T-cell (primary cell): Measurements from ENCODE around the gene CYP26A1. TPM values are rescaled to one million over a fixed set of nuclear protein-coding genes. Genes with fewer than 3 reads are reported as not detected.

ENCODE experiments used
- ATAC-seq, 4 experiments: fragments of 200-7000 bp in 3 of 4; fragments of 150-1000 bp in 1 of 4; cut with Tn5 transposase; replicated peaks in 1 of 4; 1 replicate in 3 of 4; 2 replicates in 1 of 4; pipeline ENCODE4 v1.10.0; 2021; ENCODE audit warnings: moderate library complexity in 3 of 4, mild to moderate bottlenecking in 2 of 4, moderate number of reproducible peaks in 1 of 4
- CTCF ChIA-PET, 2 donors: fragments of 300-600 bp; sonication (Branson Sonifier 250); formaldehyde crosslinking; loops; one replicate each; lab custom pipeline; 2022; ENCODE audit warnings: antibody characterized with exemption in 2 of 2; lab: Charles Lee
- POLR2A ChIA-PET, 2 donors: fragments of 300-600 bp; sonication (Branson Sonifier 250); formaldehyde crosslinking; loops; one replicate each; lab custom pipeline; 2022; ENCODE audit warnings: antibody characterized with exemption in 2 of 2; lab: Charles Lee
- DNase-seq, 35 experiments: peaks; one replicate each; pipeline versions ENCODE4 v3.0.0 to v3.0.0-alpha.2; 2013 to 2023
- H3K27ac ChIP-seq: one replicate; pipeline ENCODE4 v1.5.1; 2013; ENCODE audit warnings: low read length
- H3K27me3 ChIP-seq, 2 experiments: replicated peaks in 1 of 2; 1 replicate in 1 of 2; 2 replicates in 1 of 2; pipeline versions ENCODE4 v1.6.1 to v1.7.0; 2013; ENCODE audit warnings: low read length in 1 of 2, mixed read lengths in 1 of 2; ENCODE audit not compliant: control insufficient read depth in 2 of 2, insufficient read depth in 2 of 2; ENCODE audit errors: extremely low read depth in 1 of 2
- H3K36me3 ChIP-seq, 2 donors: 1 replicate in 1 of 2; 2 replicates in 1 of 2; pipeline versions ENCODE4 v1.6.1 to v1.7.0; 2013; ENCODE audit warnings: low read length in 1 of 2; ENCODE audit not compliant: control insufficient read depth in 2 of 2, insufficient read depth in 1 of 2; ENCODE audit errors: extremely low read depth in 1 of 2
- H3K4me1 ChIP-seq, 2 experiments: 1 replicate in 1 of 2; 2 replicates in 1 of 2; pipeline versions ENCODE4 v1.6.1 to v1.7.0; 2013; ENCODE audit warnings: low read length in 2 of 2, mixed read lengths in 1 of 2; ENCODE audit not compliant: insufficient read depth in 2 of 2, control insufficient read depth in 1 of 2; ENCODE audit errors: extremely low read depth in 1 of 2
- H3K4me3 ChIP-seq, 2 donors: 1 replicate in 1 of 2; 2 replicates in 1 of 2; pipeline versions ENCODE4 v1.5.1 to v1.7.0; 2013; ENCODE audit warnings: mild to moderate bottlenecking in 2 of 2, low read length in 1 of 2, moderate library complexity in 1 of 2; ENCODE audit not compliant: control insufficient read depth in 1 of 2; ENCODE audit errors: extremely low read depth in 1 of 2
- H3K9me3 ChIP-seq: 2 replicates; pipeline ENCODE4 v1.7.0; 2013
- H3K27ac Mint-ChIP-seq, 2 donors: one replicate each; pipeline ENCODE4 v1.8.0; 2020 to 2021; ENCODE audit warnings: mild to moderate bottlenecking in 2 of 2, mixed read lengths in 2 of 2
- H3K27me3 Mint-ChIP-seq, 2 donors: one replicate each; pipeline ENCODE4 v1.8.0; 2021 to 2022; ENCODE audit warnings: mixed read lengths in 2 of 2
- H3K36me3 Mint-ChIP-seq: one replicate; pipeline ENCODE4 v1.8.0; 2021; ENCODE audit warnings: mixed read lengths
- H3K4me1 Mint-ChIP-seq, 3 donors: one replicate each; pipeline ENCODE4 v1.8.0; 2020 to 2022; ENCODE audit warnings: mixed read lengths in 3 of 3, mild to moderate bottlenecking in 1 of 3
- H3K4me3 Mint-ChIP-seq, 3 donors: one replicate each; pipeline ENCODE4 v1.8.0; 2020 to 2022; ENCODE audit warnings: mild to moderate bottlenecking in 3 of 3, mixed read lengths in 3 of 3, moderate library complexity in 3 of 3
- H3K9me3 Mint-ChIP-seq, 3 donors: one replicate each; pipeline ENCODE4 v1.8.0; 2020 to 2022; ENCODE audit warnings: mixed read lengths in 3 of 3
- WGBS: methylation state at CpG from one replicate; pipeline ENCODE4 v1.1.5; 2013; ENCODE audit warnings: missing lambda C conversion rate; ENCODE audit not compliant: insufficient coverage; 5-methylcytosine and 5-hydroxymethylcytosine counted together
- total RNA-seq, 35 experiments: library from RNA in 6 of 35; stranded (reverse) in 6 of 35; fragments of 120-200 nt in 1 of 35; gene quantifications; one replicate each; pipeline versions ENCODE4 v1.2.1 to v1.2.4 and lab custom pipeline; 2013 to 2026

Gene CYP26A1
- total RNA-seq, 5 donors from 2014 or later (not counting 1 experiment from before 2014, with no cell fraction given): not detected

- Histone ChIP-seq H3K36me3 (no peaks in the 10 kb centered on the region), H3K27ac (no peak overlapping the region), H3K4me3 (no peak overlapping the region), H3K9me3 (no peaks in the 10 kb centered on the region), H3K27me3 (peaks cover 24 to 79% of the 10 kb centered on the region in 2 experiments), H3K4me1 (peaks cover 0 to 43% of the 10 kb centered on the region in 2 experiments)
- Mint-ChIP-seq H3K27me3 (peaks cover 59 to 80% of the 10 kb centered on the region in 2 donors), H3K4me1 (peaks cover 28 to 48% (median 46%) of the 10 kb centered on the region in 3 donors), H3K27ac (no peak overlapping the region), H3K4me3 (peak overlapping the region; percentile 35 to 74 (median 49)), H3K9me3 (no peaks in the 10 kb centered on the region), H3K36me3 (no peaks in the 10 kb centered on the region)
- DNase-seq: no peak
- POLR2A ChIA-PET: no interaction called here
- ATAC-seq: no peak
- CTCF ChIA-PET: interaction anchor here in 1 of 2 donors (0.6 kb wide), 1 partner anchor 105 kb away, joined by 3 read pairs; no protein-coding TSS in a partner anchor
- 3% methylated on average over 19 of the region's 27 CpGs for WGBS
These were observed 1.4 kb upstream of the CYP26A1 start for GRCh38 chr10:93072225-93072712.

GRCh38 chr10:93072713-93073538 is 767 bp upstream of the CYP26A1 start:
- Histone ChIP-seq H3K36me3 (no peaks in the 10 kb centered on the region), H3K27ac (no peak overlapping the region), H3K27me3 (peaks cover 24 to 78% of the 10 kb centered on the region in 2 experiments), H3K4me3 (no peak overlapping the region), H3K9me3 (no peaks in the 10 kb centered on the region), H3K4me1 (peaks cover 0 to 43% of the 10 kb centered on the region in 2 experiments)
- ChIA-PET POLR2A (no interaction called here), CTCF (interaction anchor here in 1 of 2 donors (0.6 kb wide), 1 partner anchor 105 kb away, joined by 3 read pairs; no protein-coding TSS in a partner anchor)
- Mint-ChIP-seq H3K27me3 (peaks cover 57 to 73% of the 10 kb centered on the region in 2 donors), H3K9me3 (no peaks in the 10 kb centered on the region), H3K36me3 (no peaks in the 10 kb centered on the region), H3K4me1 (peaks cover 24 to 44% (median 43%) of the 10 kb centered on the region in 3 donors), H3K4me3 (peak overlapping the region; percentile 21 to 74 (median 45)), H3K27ac (no peak overlapping the region)
- ATAC-seq (no peak), DNase-seq (no peak)
- WGBS: 8% methylated on average over 32 of the region's 34 CpGs

GRCh38 chr10:93074147-93074596 is 479 bp downstream of the CYP26A1 start:
- H3K4me1 Mint-ChIP-seq: peaks cover 20 to 39% (median 39%) of the 10 kb centered on the region in 3 donors
- peak in 1 of 4 experiments; percentile 31 for ATAC-seq
- POLR2A ChIA-PET: no interaction called here

GRCh38 chr10:93074597-93075368 is 1.1 kb downstream of the CYP26A1 start:
- CTCF ChIA-PET: interaction anchor here in 1 of 2 donors (1.5 kb wide), 1 partner anchor 284 kb away, joined by 3 read pairs; no protein-coding TSS in a partner anchor

More at GRCh38 chr10:93074147-93074596, 479 bp downstream of the CYP26A1 start:
- peak overlapping the region; percentile 59 to 73 (median 63) for H3K4me3 Mint-ChIP-seq
- no peaks in the 10 kb centered on the region for H3K36me3 ChIP-seq
- peak overlapping the region in 1 of 2 donors; percentile 59 for H3K27ac Mint-ChIP-seq
- no peaks in the 10 kb centered on the region for H3K9me3 ChIP-seq
- CTCF ChIA-PET: interaction anchor here in 1 of 2 donors (0.5 kb wide), 1 partner anchor 172 kb away, joined by 3 read pairs; no protein-coding TSS in a partner anchor
- peak overlapping the region in 1 of 2 donors; percentile 40 for H3K4me3 ChIP-seq
- H3K27me3 ChIP-seq: peaks cover 21 to 71% of the 10 kb centered on the region in 2 experiments
- H3K27ac ChIP-seq: no peak overlapping the region
- DNase-seq: no peak
- H3K27me3 Mint-ChIP-seq: peaks cover 51 to 68% of the 10 kb centered on the region in 2 donors
- no peaks in the 10 kb centered on the region for H3K36me3 Mint-ChIP-seq
- 2% methylated on average over 38 of the region's 40 CpGs for WGBS
- peaks cover 0 to 39% of the 10 kb centered on the region in 2 experiments for H3K4me1 ChIP-seq
- H3K9me3 Mint-ChIP-seq: no peaks in the 10 kb centered on the region

GRCh38 chr10:93075369-93076221 is 1.9 kb downstream of the CYP26A1 start:
- Mint-ChIP-seq H3K27me3 (peaks cover 52 to 71% of the 10 kb centered on the region in 2 donors), H3K4me3 (peak overlapping the region in 1 of 3 donors; percentile 73), H3K27ac (no peak overlapping the region), H3K36me3 (no peaks in the 10 kb centered on the region), H3K4me1 (peaks cover 27 to 42% (median 41%) of the 10 kb centered on the region in 3 donors), H3K9me3 (no peaks in the 10 kb centered on the region)
- no peak overlapping the region for H3K4me3 ChIP-seq
- DNase-seq (no peak), ATAC-seq (no peak)
- POLR2A ChIA-PET: no interaction called here
- peaks cover 18 to 70% of the 10 kb centered on the region in 2 experiments for H3K27me3 ChIP-seq
- 14% methylated on average over 6 of the region's 25 CpGs for WGBS
- H3K36me3 ChIP-seq: no peaks in the 10 kb centered on the region
- peaks cover 0 to 43% of the 10 kb centered on the region in 2 experiments for H3K4me1 ChIP-seq
- no peaks in the 10 kb centered on the region for H3K9me3 ChIP-seq
- CTCF ChIA-PET: interaction anchor here (0.5 to 1.5 kb wide), 3 partner anchors 77 to 284 kb away, joined by 3 to 4 read pairs (median 3); no protein-coding TSS in a partner anchor
- no peak overlapping the region for H3K27ac ChIP-seq

More at GRCh38 chr10:93074597-93075368, 1.1 kb downstream of the CYP26A1 start:
- Histone ChIP-seq H3K4me3 (peak overlapping the region in 1 of 2 donors; percentile 40), H3K9me3 (no peaks in the 10 kb centered on the region), H3K4me1 (peaks cover 0 to 39% of the 10 kb centered on the region in 2 experiments), H3K27me3 (peaks cover 21 to 70% of the 10 kb centered on the region in 2 experiments), H3K36me3 (no peaks in the 10 kb centered on the region), H3K27ac (no peak overlapping the region)
- 3% methylated on average over 66 of the region's 67 CpGs for WGBS
- Mint-ChIP-seq H3K27ac (no peak overlapping the region), H3K36me3 (no peaks in the 10 kb centered on the region), H3K9me3 (no peaks in the 10 kb centered on the region), H3K4me3 (peak overlapping the region; percentile 59 to 73 (median 63)), H3K27me3 (peaks cover 54 to 71% of the 10 kb centered on the region in 2 donors), H3K4me1 (peaks cover 20 to 39% (median 39%) of the 10 kb centered on the region in 3 donors)
- no peak for ATAC-seq
- POLR2A ChIA-PET: no interaction called here
- DNase-seq: no peak
